ENCODE data around the gene HACD2. TPM values are rescaled to one million over a fixed set of nuclear protein-coding genes. Genes with fewer than 3 reads are reported as not detected.
A peak's percentile ranks its signal among the peaks of the same experiment; 100 is the strongest.

The HACD2 gene
- polyA plus RNA-seq, 1 experiment = 29.8 TPM

GRCh38 chr3:123552095-123552714, 32.6 kb downstream of the HACD2 start:
- Histone ChIP-seq H3K4me3 (ENCODE audit: low read depth, low read length) (no peak overlapping the region), H3K36me3 (ENCODE audit: control insufficient read depth, insufficient read depth, low read length) (peaks cover 4% of the 10 kb centered on the region), H3K27me3 (ENCODE audit: control insufficient read depth, insufficient read depth, low read length) (no peaks in the 10 kb centered on the region)
- ChIA-PET POLR2A (no interaction called here), CTCF (interaction anchor here (0.8 to 1.7 kb wide), 6 partner anchors 8 to 122 kb away, joined by 3 to 9 read pairs (median 4); no protein-coding TSS in a partner anchor)
- TF ChIP-seq CTCF (IDR thresholded peaks at IDR 0.05; ENCODE audit: insufficient read depth, low read depth, low read length) = peak; percentile 69
- DNase-seq (ENCODE audit: low read depth) = no peak

- ChIA-PET POLR2A (no interaction called here), CTCF (interaction anchor here (1.1 to 3.0 kb wide), 3 partner anchors 12 to 15 kb away, joined by 3 to 28 read pairs (median 4); no protein-coding TSS in a partner anchor)
- Histone ChIP-seq H3K4me3 (ENCODE audit: low read depth, low read length) (no peak overlapping the region), H3K36me3 (ENCODE audit: control insufficient read depth, insufficient read depth, low read length) (peaks cover 4% of the 10 kb centered on the region), H3K27me3 (ENCODE audit: control insufficient read depth, insufficient read depth, low read length) (no peaks in the 10 kb centered on the region)
- TF ChIP-seq CTCF (IDR thresholded peaks at IDR 0.05; ENCODE audit: insufficient read depth, low read depth, low read length) = no peak
- no peak for DNase-seq (ENCODE audit: low read depth)
These were observed 36.9 kb downstream of the HACD2 start for GRCh38 chr3:123547881-123548519.

GRCh38 chr3:123546133-123546755, 38.6 kb downstream of the HACD2 start:
- no peak for TF ChIP-seq CTCF (IDR thresholded peaks at IDR 0.05; ENCODE audit: insufficient read depth, low read depth, low read length)
- H3K4me3 ChIP-seq (ENCODE audit: low read depth, low read length) = no peak overlapping the region
- POLR2A ChIA-PET = no interaction called here
- no peaks in the 10 kb centered on the region for H3K27me3 ChIP-seq (ENCODE audit: control insufficient read depth, insufficient read depth, low read length)
- DNase-seq (ENCODE audit: low read depth) = peak; percentile 26
- CTCF ChIA-PET = no interaction called here
- peaks cover 4% of the 10 kb centered on the region for H3K36me3 ChIP-seq (ENCODE audit: control insufficient read depth, insufficient read depth, low read length)

- TF ChIP-seq CTCF (IDR thresholded peaks at IDR 0.05; ENCODE audit: insufficient read depth, low read depth, low read length) = no peak
- DNase-seq (ENCODE audit: low read depth) = no peak
- Histone ChIP-seq H3K36me3 (ENCODE audit: control insufficient read depth, insufficient read depth, low read length) (peaks cover 3% of the 10 kb centered on the region), H3K27me3 (ENCODE audit: control insufficient read depth, insufficient read depth, low read length) (no peaks in the 10 kb centered on the region), H3K4me3 (ENCODE audit: low read depth, low read length) (no peak overlapping the region)
- POLR2A ChIA-PET = no interaction called here
- CTCF ChIA-PET = interaction anchor here (0.9 to 1.9 kb wide), 4 partner anchors 8 to 21 kb away, joined by 3 to 8 read pairs (median 4); no protein-coding TSS in a partner anchor
These were observed 40.9 kb downstream of the HACD2 start for GRCh38 chr3:123543950-123544349.

- Histone ChIP-seq H3K36me3 (ENCODE audit: control insufficient read depth, insufficient read depth, low read length) (no peaks in the 10 kb centered on the region), H3K4me3 (ENCODE audit: low read depth, low read length) (no peak overlapping the region), H3K27me3 (ENCODE audit: control insufficient read depth, insufficient read depth, low read length) (no peaks in the 10 kb centered on the region)
- TF ChIP-seq CTCF (IDR thresholded peaks at IDR 0.05; ENCODE audit: insufficient read depth, low read depth, low read length) = no peak
- ChIA-PET CTCF (interaction anchor here (1.2 to 2.1 kb wide), 2 partner anchors 11 to 211 kb away, joined by 4 read pairs; no protein-coding TSS in a partner anchor), POLR2A (interaction anchor here (0.6 kb wide), 1 partner anchor 1155 kb away, joined by 3 read pairs; no protein-coding TSS in a partner anchor)
- DNase-seq (ENCODE audit: low read depth) = no peak
These were observed 44.6 kb downstream of the HACD2 start for GRCh38 chr3:123540285-123540684.

All from BJ (cell line).